VCaP (cell line): Measurements from ENCODE around the gene CTDP1.

ENCODE experiments used
- H3K27ac ChIP-seq: fragments of 450-650 bp; 2 replicates; pipeline ENCODE4 v1.5.1; 2017
- TF ChIP-seq, protein P1 (sequence below): fragments of 450-650 bp; conservative IDR thresholded peaks from 2 replicates; pipeline ENCODE4 v1.5.1; 2017; ENCODE audit warnings: mild to moderate bottlenecking, moderate library complexity

CTDP1 gene

DNA sequence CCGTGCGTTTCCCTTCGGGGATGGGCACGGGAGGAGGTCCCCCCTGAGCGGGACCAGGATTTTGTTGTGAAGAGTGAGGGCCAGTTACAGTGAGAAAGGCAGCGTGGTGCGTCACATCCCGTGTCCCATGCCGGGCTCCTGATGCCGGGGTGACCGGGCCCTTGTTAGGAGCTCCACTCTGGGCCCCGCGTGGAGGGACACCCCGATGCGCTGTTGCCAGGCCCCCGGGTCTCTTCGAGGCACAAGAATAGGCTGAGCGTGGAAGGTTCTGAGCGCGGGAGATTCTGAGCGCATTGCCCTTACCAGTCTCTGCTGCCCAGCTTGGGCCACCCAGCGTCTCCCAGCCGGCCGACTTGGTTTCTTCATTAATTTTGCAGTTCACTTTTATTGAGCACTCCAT lies 17.6 kb downstream of the CTDP1 start:
- TF ChIP-seq, protein P1, sequence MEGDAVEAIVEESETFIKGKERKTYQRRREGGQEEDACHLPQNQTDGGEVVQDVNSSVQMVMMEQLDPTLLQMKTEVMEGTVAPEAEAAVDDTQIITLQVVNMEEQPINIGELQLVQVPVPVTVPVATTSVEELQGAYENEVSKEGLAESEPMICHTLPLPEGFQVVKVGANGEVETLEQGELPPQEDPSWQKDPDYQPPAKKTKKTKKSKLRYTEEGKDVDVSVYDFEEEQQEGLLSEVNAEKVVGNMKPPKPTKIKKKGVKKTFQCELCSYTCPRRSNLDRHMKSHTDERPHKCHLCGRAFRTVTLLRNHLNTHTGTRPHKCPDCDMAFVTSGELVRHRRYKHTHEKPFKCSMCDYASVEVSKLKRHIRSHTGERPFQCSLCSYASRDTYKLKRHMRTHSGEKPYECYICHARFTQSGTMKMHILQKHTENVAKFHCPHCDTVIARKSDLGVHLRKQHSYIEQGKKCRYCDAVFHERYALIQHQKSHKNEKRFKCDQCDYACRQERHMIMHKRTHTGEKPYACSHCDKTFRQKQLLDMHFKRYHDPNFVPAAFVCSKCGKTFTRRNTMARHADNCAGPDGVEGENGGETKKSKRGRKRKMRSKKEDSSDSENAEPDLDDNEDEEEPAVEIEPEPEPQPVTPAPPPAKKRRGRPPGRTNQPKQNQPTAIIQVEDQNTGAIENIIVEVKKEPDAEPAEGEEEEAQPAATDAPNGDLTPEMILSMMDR, result no peak
- no peak overlapping the region for H3K27ac ChIP-seq

DNA sequence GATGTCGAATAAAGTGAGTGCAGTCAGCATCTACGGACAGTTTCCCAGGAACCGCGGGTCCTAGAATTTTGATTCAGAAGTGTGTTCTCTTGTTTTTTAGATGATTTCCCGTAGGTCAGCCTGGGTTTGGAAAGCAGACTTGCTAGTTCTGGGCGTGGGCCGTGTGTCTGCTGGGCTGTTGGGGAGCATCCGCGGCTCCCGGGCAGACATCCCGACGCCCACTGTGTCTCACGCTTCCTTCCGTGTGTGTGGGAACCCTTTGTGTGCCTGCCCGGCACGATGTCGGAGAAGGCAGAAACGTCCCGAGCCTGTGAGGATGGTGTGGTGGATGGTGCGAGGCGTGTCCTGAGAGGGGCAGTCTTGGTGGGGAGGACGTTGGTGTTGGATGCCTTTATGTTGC lies 18.4 kb downstream of the CTDP1 start:
- TF ChIP-seq, protein P1, result no peak
- H3K27ac ChIP-seq, result no peak overlapping the region

DNA sequence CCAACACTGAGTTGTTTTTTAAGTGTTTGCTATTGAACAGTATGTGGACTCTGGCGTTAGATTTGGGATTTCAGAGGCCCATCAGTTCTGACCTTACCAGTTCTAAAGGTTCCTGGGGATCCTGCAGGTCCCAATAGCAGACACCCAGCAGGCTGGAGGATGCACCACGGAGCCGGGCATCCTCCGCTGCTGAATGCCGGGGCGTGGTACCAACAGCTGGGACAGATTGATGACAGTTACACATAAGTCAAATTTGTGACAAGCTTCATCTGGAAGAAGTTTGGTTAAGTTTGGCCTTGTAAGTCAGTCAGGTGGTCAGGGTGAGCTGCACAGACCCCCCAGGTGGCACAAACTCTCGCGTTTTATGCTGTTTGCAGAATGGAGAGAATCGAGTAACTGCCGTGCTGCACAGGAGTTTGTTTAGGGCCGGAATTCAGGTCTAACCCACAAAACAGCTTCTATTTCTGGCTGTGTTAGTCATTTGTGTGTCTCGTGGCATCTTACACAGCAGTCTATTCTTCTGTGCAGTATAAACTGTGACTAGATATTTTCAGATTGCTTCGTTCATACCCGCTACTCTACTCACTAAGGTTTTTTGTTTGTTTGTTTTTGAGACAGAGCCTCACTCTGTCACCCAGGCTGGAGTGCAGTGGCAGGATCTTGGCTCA lies 19.2 kb downstream of the CTDP1 start:
- H3K27ac ChIP-seq, result no peak overlapping the region
- TF ChIP-seq, protein P1, result no peak

DNA sequence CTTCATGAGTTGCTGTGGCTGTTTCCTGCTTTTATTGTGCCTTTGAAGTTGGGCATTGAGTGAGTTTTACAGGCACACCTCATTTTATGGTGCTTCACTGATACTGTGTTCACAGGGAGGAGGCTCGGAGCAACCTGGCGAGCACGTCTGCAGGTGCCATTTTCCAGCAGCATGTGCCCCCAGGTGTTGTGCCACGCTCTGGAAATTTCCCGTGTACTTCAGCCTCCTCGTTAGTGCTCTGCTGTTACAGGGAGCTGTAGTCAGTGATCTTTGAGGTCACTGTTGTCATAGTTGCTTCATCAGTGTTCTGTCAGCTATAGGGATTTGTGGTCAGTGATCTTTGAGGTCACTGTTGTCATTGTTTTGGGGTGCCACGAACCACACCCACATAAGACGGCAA lies 20.1 kb downstream of the CTDP1 start:
- no peak overlapping the region for H3K27ac ChIP-seq
- TF ChIP-seq, protein P1, result no peak

DNA sequence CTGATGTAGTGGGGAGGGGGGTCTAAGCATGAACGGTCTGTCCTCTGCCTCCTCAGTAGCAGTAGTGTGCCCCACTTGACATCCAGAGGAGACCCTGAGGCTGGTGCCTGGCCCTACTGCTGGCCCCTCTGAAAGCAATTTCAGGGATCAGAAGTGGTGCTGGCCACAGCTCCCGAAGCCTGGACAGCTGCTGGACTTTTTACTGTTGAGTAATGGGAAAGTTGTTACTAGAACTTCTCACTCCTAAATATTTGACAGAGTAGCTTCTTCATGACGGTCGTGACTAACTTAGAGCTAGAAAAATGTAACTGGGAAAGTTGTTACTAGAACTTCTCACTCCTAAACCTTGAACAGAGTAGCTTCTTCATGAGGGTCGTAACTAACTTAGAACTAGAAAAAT lies 23.3 kb downstream of the CTDP1 start:
- TF ChIP-seq, protein P1, result no peak

DNA sequence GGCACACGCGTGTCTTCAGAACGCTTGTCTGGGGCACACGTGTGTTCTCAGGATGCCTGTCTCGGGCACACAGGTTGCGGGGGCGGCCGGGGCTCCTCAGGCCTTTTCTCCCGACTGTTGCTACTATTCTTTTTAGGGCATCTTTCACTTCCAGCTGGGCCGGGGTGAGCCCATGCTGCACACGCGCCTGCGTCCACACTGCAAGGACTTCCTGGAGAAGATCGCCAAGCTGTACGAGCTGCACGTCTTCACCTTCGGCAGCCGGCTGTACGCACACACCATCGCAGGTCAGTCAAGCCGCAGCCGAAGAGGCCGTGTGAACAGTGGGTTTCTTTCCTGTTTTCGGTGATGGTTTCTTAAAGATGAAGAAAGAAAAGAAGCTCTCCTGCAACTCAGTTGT lies 25.0 kb downstream of the CTDP1 start:
- H3K27ac ChIP-seq, result no peak overlapping the region
- TF ChIP-seq, protein P1, result no peak

More for the DNA sequence above, 23.3 kb downstream of the CTDP1 start:
- H3K27ac ChIP-seq, result no peak overlapping the region

DNA sequence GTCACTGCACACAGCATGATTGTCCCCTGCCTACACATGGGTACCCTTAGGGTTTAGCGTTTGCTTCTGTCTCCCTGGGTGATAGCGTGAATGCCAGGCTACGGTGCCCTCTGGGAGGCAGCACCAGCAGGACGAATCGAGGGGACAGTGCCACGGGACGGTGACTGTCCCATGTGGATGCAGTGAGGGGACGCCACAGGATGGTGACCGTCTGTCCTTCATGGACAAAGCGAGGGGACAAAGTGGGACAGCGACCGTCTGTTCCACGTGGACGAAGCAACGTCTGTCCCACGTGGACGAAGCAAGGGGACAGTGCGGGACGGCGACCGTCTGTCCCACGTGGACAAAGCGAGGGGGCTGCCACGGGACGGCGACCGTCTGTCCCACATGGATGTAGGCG lies 25.7 kb downstream of the CTDP1 start:
- TF ChIP-seq, protein P1, result no peak
- no peak overlapping the region for H3K27ac ChIP-seq
